OCI-LY7 (cell line): ENCODE results near the gene RIN2. TPM values are rescaled to one million over a fixed set of nuclear protein-coding genes. Genes with fewer than 3 reads are reported as not detected.

Experiments
- BruUV-seq: library from RNA; stranded (reverse); fragments of 400-500 nt; replicated peaks from 2 replicates; lab custom pipeline; 2021; lab: Mats Ljungman, UMichigan
- CTCF ChIA-PET: fragments of 300-600 bp; sonication (Branson Sonifier 250); formaldehyde crosslinking; loops from one replicate; lab custom pipeline; 2022; ENCODE audit warnings: antibody characterized with exemption; ENCODE audit not compliant: unreplicated experiment; lab: Charles Lee
- POLR2A ChIA-PET: fragments of 300-600 bp; sonication (Branson Sonifier 250); formaldehyde crosslinking; loops from one replicate; lab custom pipeline; 2022; ENCODE audit warnings: antibody characterized with exemption; lab: Charles Lee
- DNase-seq: peaks from one replicate; pipeline ENCODE4 v3.0.0-alpha.2; 2015; ENCODE audit warnings: low spot score
- H2AFZ ChIP-seq: fragments of 200-600 bp; sonication (generic), shearing (Covaris generic); 2 replicates; pipeline ENCODE4 v1.6.1; 2014; ENCODE audit warnings: mild to moderate bottlenecking, antibody characterized with exemption, low read length, moderate library complexity
- H3K27ac ChIP-seq: fragments of 200-600 bp; sonication (generic); 2 replicates; pipeline ENCODE4 v1.5.1; 2014; ENCODE audit warnings: mixed run types, low read depth, mild to moderate bottlenecking, moderate library complexity, low read length, inconsistent platforms; ENCODE audit not compliant: poor library complexity, severe bottlenecking
- H3K36me3 ChIP-seq: fragments of 200-600 bp; sonication (generic); 2 replicates; pipeline ENCODE4 v1.6.1; 2014; ENCODE audit warnings: mild to moderate bottlenecking, antibody characterized with exemption, low read length, moderate library complexity, mixed read lengths; ENCODE audit not compliant: insufficient read depth
- H3K4me1 ChIP-seq: fragments of 200-600 bp; sonication (generic); 2 replicates; pipeline ENCODE4 v1.5.1; 2014; ENCODE audit warnings: mild to moderate bottlenecking, low read length; ENCODE audit not compliant: insufficient read depth, poor library complexity, severe bottlenecking
- H3K4me2 ChIP-seq: fragments of 200-600 bp; sonication (generic); 2 replicates; pipeline ENCODE4 v1.6.1; 2014; ENCODE audit warnings: mild to moderate bottlenecking, low read length
- H3K4me3 ChIP-seq: fragments of 200-600 bp; sonication (generic); 2 replicates; pipeline ENCODE4 v1.5.1; 2014; ENCODE audit warnings: mild to moderate bottlenecking, low read depth, low read length; ENCODE audit not compliant: poor library complexity, severe bottlenecking
- H3K79me2 ChIP-seq: fragments of 200-600 bp; sonication (generic); 2 replicates; pipeline ENCODE4 v1.6.1; 2016; ENCODE audit warnings: low read depth, mild to moderate bottlenecking, low read length, moderate library complexity, mixed read lengths; ENCODE audit not compliant: insufficient read depth
- H3K9me2 ChIP-seq: fragments of 200-600 bp; sonication (generic); 2 replicates; pipeline ENCODE4 v1.6.1; 2016; ENCODE audit warnings: mild to moderate bottlenecking, low read length, mixed read lengths; ENCODE audit not compliant: insufficient read depth
- H3K9me3 ChIP-seq: fragments of 200-600 bp; sonication (generic); 2 replicates; pipeline ENCODE4 v1.6.1; 2014; ENCODE audit warnings: mild to moderate bottlenecking, mixed run types, low read length, mixed read lengths
- H4K20me1 ChIP-seq: fragments of 200-600 bp; sonication (generic); 2 replicates; pipeline ENCODE4 v1.6.1; 2014; ENCODE audit warnings: mild to moderate bottlenecking, antibody characterized with exemption, low read length, moderate library complexity, mixed read lengths; ENCODE audit not compliant: insufficient read depth
- EZH2phosphoT487 ChIP-seq: fragments of 200-600 bp; sonication (generic); IDR thresholded peaks from 2 replicates; pipeline ENCODE4 v1.6.1; 2018; ENCODE audit warnings: low read depth, borderline replicate concordance, mild to moderate bottlenecking, mixed run types, antibody characterized with exemption, low read length, moderate library complexity, mixed read lengths
- intact Hi-C: fragments of 100-400 bp; cut with micrococcal nuclease; formaldehyde crosslinking; loops from one replicate; pipeline ENCODE4 v1.10.0; 2022; ENCODE audit not compliant: unreplicated experiment
- total RNA-seq, 2 experiments: library from RNA; depleted of rRNA in 1 of 2; stranded (reverse); fragments of >200 nt in 1 of 2; shearing (Covaris generic) in 1 of 2; gene quantifications; 2 replicates each; pipeline ENCODE4 v1.2.3, GENCODE V29; 2014 to 2022
- TF ChIP-seq, protein P1 (sequence below): fragments of 200-600 bp; sonication (generic); conservative IDR thresholded peaks from 2 replicates; pipeline ENCODE4 v1.5.1; 2014; ENCODE audit warnings: mild to moderate bottlenecking, antibody characterized with exemption, low read length, moderate library complexity, mixed read lengths

The RIN2 gene
- total RNA-seq, 2 experiments from 2014 or later: not detected

DNA sequence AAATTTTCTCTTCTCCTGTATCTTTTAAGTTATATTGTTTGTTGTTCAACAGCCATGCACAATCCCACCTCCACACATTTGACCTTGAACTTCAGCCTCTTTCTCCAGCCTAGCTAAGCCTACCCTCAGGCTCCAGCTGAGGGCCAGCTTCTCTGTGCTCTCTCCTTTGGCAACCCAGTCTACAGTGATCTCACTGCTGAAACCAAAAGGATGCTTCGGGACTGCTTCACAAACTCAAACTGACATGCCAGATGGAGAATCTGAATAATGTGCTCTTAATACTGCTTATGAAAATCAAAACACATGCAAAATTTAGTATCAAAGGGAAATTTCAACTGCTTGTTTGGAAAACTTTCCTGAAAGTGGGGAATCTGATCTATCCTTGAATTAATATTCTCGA, 16.1 kb upstream of the RIN2 start:
- no peak for DNase-seq
- Histone ChIP-seq H4K20me1 (no peaks in the 10 kb centered on the region), H3K36me3 (no peaks in the 10 kb centered on the region), H3K4me3 (no peak overlapping the region), H3K27ac (no peak overlapping the region), H3K4me1 (no peaks in the 10 kb centered on the region), H3K9me2 (no peaks in the 10 kb centered on the region), H2AFZ (no peak overlapping the region), H3K79me2 (no peaks in the 10 kb centered on the region), H3K4me2 (no peak overlapping the region), H3K9me3 (no peaks in the 10 kb centered on the region)
- intact Hi-C loops: no loop called here
- ChIA-PET CTCF (no interaction called here), POLR2A (no interaction called here)
- no TSS peak for BruUV-seq
- no peak for TF ChIP-seq EZH2phosphoT487
- TF ChIP-seq, protein P1, sequence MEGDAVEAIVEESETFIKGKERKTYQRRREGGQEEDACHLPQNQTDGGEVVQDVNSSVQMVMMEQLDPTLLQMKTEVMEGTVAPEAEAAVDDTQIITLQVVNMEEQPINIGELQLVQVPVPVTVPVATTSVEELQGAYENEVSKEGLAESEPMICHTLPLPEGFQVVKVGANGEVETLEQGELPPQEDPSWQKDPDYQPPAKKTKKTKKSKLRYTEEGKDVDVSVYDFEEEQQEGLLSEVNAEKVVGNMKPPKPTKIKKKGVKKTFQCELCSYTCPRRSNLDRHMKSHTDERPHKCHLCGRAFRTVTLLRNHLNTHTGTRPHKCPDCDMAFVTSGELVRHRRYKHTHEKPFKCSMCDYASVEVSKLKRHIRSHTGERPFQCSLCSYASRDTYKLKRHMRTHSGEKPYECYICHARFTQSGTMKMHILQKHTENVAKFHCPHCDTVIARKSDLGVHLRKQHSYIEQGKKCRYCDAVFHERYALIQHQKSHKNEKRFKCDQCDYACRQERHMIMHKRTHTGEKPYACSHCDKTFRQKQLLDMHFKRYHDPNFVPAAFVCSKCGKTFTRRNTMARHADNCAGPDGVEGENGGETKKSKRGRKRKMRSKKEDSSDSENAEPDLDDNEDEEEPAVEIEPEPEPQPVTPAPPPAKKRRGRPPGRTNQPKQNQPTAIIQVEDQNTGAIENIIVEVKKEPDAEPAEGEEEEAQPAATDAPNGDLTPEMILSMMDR: no peak

DNA sequence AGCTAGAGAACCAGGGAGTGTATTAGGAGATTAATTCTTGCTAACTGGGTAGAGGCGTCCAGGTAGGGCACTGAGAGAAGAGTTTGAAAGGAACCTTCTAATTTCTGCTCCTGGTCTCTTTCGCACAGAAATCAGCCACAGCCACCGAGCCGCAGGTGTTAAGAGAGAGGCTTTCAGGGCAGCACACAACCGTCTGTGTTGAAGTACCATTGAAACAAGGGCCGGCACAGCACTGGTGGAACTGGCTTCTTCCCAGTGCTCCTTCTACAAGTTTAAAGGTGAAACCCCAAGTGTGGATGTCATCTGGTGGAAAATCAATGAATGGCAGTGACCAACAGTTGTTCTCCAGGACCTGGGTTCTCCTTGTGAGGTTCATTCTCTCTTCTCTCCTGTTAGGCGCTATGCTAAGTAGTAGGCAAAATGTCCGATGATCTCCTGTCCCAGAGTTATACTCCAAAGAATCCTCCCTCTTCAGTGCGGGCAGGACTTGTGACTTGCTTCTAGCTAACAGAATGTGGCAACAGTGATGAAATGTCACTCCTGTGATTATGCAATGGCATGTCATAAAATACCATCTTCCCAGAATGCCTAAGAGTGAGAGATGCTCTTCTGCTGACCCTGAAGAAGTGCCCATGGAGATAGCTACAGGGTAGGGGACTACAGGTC, 15.0 kb upstream of the RIN2 start:
- no peak overlapping the region for H3K4me3 ChIP-seq
- no peaks in the 10 kb centered on the region for H3K79me2 ChIP-seq
- intact Hi-C loops: no loop called here
- H3K27ac ChIP-seq: no peak overlapping the region
- no peaks in the 10 kb centered on the region for H3K9me3 ChIP-seq
- BruUV-seq: no TSS peak
- H2AFZ ChIP-seq: no peak overlapping the region
- TF ChIP-seq EZH2phosphoT487: no peak
- TF ChIP-seq, protein P1: no peak
- no peaks in the 10 kb centered on the region for H3K9me2 ChIP-seq
- no peaks in the 10 kb centered on the region for H3K4me1 ChIP-seq
- no peak for DNase-seq
- ChIA-PET CTCF (no interaction called here), POLR2A (no interaction called here)
- H3K4me2 ChIP-seq: no peak overlapping the region
- no peaks in the 10 kb centered on the region for H3K36me3 ChIP-seq
- no peaks in the 10 kb centered on the region for H4K20me1 ChIP-seq

DNA sequence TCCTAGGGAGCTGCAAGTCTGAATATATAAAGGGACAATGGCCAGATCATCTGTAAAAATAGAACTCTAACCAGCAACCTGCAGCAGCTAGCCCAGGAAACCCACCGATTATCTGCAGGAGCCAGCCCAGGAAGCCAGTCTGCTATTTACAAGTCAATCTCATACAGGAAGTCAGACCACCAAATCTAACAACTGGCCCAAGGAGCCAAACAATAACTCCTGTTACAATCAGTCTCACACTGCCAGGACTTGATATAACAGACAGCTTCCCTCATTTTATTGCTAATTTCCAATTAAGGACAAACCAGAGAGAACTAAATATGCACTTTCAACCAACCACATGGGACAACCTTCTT, 14.4 kb upstream of the RIN2 start:
- H3K4me2 ChIP-seq: no peak overlapping the region
- H3K4me3 ChIP-seq: no peak overlapping the region
- DNase-seq: no peak
- no peaks in the 10 kb centered on the region for H4K20me1 ChIP-seq
- intact Hi-C loops: no loop called here
- no peaks in the 10 kb centered on the region for H3K4me1 ChIP-seq
- H3K27ac ChIP-seq: no peak overlapping the region
- H3K79me2 ChIP-seq: no peaks in the 10 kb centered on the region
- no peaks in the 10 kb centered on the region for H3K36me3 ChIP-seq
- TF ChIP-seq, protein P1: no peak
- ChIA-PET POLR2A (no interaction called here), CTCF (no interaction called here)
- H2AFZ ChIP-seq: no peak overlapping the region
- H3K9me2 ChIP-seq: no peaks in the 10 kb centered on the region
- BruUV-seq: no TSS peak
- H3K9me3 ChIP-seq: no peaks in the 10 kb centered on the region
